Effector memory CD4-positive, alpha-beta T cell (primary cell): ENCODE results near the gene NDUFS8.

ENCODE experiments used
- DNase-seq, 3 donors: peaks; one replicate each; pipeline ENCODE4 v3.0.0-alpha.2; 2020
- H3K27ac ChIP-seq: 2 replicates; pipeline ENCODE4 v1.7.0; 2013; ENCODE audit warnings: mild to moderate bottlenecking, low read length, moderate library complexity; ENCODE audit not compliant: insufficient read depth, poor library complexity, severe bottlenecking
- H3K27me3 ChIP-seq: replicated peaks from 2 replicates; pipeline ENCODE4 v1.7.0; 2013; ENCODE audit warnings: mild to moderate bottlenecking, low read length; ENCODE audit not compliant: insufficient read depth, control insufficient read depth, poor library complexity, severe bottlenecking
- H3K36me3 ChIP-seq: 2 replicates; pipeline ENCODE4 v1.7.0; 2013; ENCODE audit warnings: mild to moderate bottlenecking, low read length, moderate library complexity; ENCODE audit not compliant: control insufficient read depth, insufficient read depth
- H3K4me1 ChIP-seq: 2 replicates; pipeline ENCODE4 v1.7.0; 2013; ENCODE audit warnings: low read length, mild to moderate bottlenecking; ENCODE audit not compliant: control insufficient read depth, insufficient read depth, poor library complexity, severe bottlenecking
- H3K4me3 ChIP-seq: 2 replicates; pipeline ENCODE4 v1.7.0; 2013; ENCODE audit warnings: low read length, low read depth, mild to moderate bottlenecking; ENCODE audit not compliant: insufficient read depth, poor library complexity, severe bottlenecking
- H3K9me3 ChIP-seq: 2 replicates; pipeline ENCODE4 v1.7.0; 2013; ENCODE audit warnings: mild to moderate bottlenecking, low read length, moderate library complexity; ENCODE audit not compliant: control insufficient read depth

Gene NDUFS8

GRCh38 chr11:68036141-68036716 is 5.7 kb downstream of the NDUFS8 start:
- peak overlapping the region; percentile 55 for H3K27ac ChIP-seq
- no peaks in the 10 kb centered on the region for H3K9me3 ChIP-seq
- H3K36me3 ChIP-seq: peaks cover 16% of the 10 kb centered on the region
- no peak overlapping the region for H3K4me3 ChIP-seq
- DNase-seq: no peak
- H3K4me1 ChIP-seq: peaks cover 43% of the 10 kb centered on the region
- H3K27me3 ChIP-seq: no peaks in the 10 kb centered on the region

DNA sequence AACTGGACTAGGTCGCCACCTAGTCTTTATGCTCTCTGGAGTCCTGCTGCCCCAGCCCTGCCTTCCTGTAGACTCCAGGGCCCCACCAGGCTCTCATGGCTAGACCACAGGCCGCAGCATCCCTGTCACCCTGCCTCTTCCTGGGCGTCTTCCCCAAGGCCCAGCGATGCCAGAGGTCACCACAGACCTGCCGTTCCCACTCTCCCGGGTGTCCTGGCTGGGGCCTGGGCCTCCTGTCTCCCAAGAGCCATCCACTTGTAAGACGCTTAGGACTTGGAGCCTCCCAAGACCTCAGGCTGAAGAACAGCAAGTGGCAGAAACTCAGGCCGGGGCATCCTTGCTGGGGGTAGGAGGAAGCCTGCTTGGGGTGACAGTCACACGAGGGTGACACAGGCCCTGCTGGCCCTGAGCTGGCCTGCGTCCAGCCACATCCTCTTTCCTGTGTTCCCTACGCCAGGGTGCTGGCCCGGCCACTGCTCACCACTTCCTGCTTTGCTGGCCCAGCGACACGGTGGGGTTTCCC is 6.3 kb downstream of the NDUFS8 start:
- peaks cover 38% of the 10 kb centered on the region for H3K4me1 ChIP-seq
- no peak for DNase-seq

DNA sequence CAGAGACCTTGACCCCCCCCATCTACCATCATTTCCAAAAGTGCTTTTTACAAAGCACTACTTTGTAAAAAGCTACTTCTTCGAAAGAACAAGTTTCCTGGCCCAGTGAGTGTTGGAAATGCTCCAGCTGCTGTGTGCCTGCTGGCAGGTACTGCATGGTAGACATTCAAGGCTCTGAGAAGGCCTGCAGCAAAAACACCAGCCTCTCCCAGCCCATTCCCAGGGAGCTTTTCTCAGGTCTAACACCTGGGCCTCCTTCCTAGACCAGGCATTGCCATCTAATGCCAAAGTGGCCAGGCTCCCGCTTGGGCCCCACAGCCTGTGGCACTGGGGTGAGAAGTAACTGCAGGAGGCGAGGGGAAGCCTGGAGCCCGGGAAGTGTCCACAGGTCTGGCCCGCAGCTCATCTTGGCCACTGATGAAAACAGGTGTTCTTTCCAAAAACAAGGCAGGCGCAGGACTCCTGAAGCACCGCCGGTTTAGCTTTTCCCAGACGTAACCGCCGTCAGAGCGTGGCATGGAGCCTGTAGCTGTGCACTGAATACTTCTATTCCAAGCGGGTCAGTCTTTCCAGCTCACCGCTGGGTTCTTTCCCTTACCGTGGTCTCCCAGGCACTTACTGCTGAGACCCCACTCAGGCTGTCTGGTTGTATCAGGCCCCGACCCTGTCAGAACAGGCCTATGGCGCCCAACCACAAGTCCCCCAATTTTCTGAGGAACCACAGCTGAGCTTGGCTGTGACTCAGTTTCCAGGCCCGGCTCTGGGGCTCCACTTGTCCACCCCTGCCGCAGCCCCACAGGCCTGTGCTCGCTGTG is 7.1 kb downstream of the NDUFS8 start:
- DNase-seq: no peak
- H3K9me3 ChIP-seq: no peaks in the 10 kb centered on the region
- H3K4me3 ChIP-seq: no peak overlapping the region
- H3K27ac ChIP-seq: peak overlapping the region; percentile 55
- no peaks in the 10 kb centered on the region for H3K27me3 ChIP-seq
- H3K4me1 ChIP-seq: peaks cover 36% of the 10 kb centered on the region
- H3K36me3 ChIP-seq: peaks cover 24% of the 10 kb centered on the region

More for the DNA sequence above, 6.3 kb downstream of the NDUFS8 start:
- H3K9me3 ChIP-seq: no peaks in the 10 kb centered on the region
- H3K27ac ChIP-seq: peak overlapping the region; percentile 55
- no peaks in the 10 kb centered on the region for H3K27me3 ChIP-seq
- peaks cover 21% of the 10 kb centered on the region for H3K36me3 ChIP-seq
- no peak overlapping the region for H3K4me3 ChIP-seq

DNA sequence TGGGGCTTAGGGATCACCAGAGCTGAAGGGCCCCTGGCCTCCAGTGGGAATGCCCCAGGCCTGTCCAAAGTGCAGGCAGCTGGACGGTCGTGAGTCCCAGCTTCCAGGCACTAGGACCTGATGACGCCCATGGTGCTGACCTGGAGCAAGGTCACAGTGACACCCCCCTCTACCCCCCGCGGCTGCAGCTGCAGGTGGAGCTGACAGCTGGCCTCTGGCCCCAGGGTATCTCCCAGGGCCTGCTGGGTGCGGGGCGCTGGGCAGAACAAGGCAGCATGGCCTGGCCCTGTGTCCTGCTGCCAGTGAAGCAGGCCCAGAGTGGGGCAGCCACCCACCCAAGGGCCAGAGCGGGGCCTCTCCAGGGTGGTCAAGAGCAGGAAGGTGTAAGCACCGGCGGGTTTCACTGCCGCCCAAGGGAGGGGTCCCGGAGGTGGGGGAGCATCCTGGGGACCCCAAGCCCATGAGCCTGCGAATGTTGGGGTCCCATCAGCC is 7.8 kb downstream of the NDUFS8 start:
- Histone ChIP-seq H3K9me3 (no peaks in the 10 kb centered on the region), H3K27me3 (no peaks in the 10 kb centered on the region), H3K4me3 (peak overlapping the region; percentile 92), H3K27ac (peak overlapping the region; percentile 84), H3K4me1 (peaks cover 36% of the 10 kb centered on the region), H3K36me3 (peaks cover 23% of the 10 kb centered on the region)
- no peak for DNase-seq

DNA sequence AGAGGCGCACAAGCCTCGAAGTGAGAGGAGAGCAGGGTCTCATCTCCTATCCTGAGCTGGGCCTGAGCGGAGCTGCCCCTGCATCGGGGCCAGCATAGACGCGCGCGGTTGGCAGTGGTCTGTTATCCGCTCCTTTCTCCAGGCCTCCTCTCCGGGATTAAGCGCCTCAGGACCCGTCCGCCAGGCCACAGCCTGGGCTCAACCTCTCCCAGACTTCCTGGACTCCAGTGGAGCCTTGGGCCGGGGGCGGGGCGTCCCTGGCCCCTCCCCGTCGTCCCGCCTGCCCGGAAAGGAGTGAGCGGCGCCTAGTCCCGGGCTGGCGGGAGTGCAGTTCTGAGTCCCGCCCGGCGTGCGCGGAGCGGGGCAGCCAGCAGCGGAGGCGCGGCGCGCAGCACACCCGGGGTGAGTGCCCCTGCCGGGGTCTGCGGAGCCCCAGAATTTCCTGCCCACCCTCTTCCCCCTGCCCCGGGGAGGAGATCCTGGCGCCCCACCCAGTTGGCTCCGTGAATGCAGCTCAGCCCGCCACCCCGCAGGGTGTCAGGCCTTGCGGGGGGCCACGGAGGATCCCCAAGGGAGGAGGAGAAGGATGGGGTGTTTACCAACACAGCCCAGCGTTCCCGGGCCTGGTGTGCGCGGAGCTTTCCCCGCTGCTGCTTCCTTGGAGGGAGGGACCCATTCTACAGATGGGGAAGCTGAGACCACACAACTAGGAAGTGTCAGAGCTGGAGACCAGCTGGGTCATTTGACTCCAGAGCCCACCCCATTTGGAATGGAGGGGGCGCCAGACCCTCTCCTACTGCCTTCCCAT is 8.4 kb downstream of the NDUFS8 start, which contains the start of gene TCIRG1:
Gene TCIRG1 (plus strand): TSS at position 308 of the 808 bp plus-strand sequence. CDS start 2,247 bp downstream, outside the sequence.
- Histone ChIP-seq H3K9me3 (no peaks in the 10 kb centered on the region), H3K27me3 (no peaks in the 10 kb centered on the region), H3K4me3 (peak within 1 kb of the TSS; percentile 92), H3K27ac (peak within 1 kb of the TSS; percentile 84), H3K36me3 (peaks cover 22% of the 10 kb centered on the region), H3K4me1 (peaks cover 36% of the 10 kb centered on the region)
- DNase-seq: peak; percentile 27 to 56 (median 41)

DNA sequence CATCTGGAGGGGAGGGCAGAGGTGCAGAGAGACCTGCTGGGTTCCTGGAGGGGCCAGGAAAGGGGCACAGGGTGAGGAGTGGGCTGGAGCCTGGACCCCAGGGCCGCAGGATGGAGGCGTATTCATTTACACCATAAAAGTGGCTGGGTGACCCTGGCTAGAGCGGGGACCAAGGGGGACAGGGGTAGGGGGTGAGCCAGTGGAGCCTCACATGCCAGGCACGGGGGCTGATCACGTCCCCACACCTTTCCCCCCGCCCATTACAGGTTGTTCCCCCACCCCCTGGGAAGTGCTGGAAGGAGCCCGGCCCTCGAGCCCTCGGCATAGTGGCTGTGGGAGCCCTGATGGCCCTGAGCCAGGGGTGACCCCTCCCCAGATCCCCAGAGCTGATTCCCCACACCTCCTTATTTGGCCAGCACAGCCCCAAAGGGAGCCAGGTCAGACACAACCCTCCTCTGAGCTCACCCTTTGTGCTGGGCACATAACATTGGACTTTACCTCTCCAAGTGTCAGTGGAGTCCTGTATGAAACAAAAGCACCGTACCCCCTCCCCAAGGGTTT is 9.1 kb downstream of the NDUFS8 start:
- Histone ChIP-seq H3K4me3 (peak overlapping the region; percentile 92), H3K36me3 (peaks cover 26% of the 10 kb centered on the region), H3K4me1 (peaks cover 36% of the 10 kb centered on the region), H3K27me3 (no peaks in the 10 kb centered on the region), H3K9me3 (no peaks in the 10 kb centered on the region), H3K27ac (peak overlapping the region; percentile 84)
- no peak for DNase-seq

DNA sequence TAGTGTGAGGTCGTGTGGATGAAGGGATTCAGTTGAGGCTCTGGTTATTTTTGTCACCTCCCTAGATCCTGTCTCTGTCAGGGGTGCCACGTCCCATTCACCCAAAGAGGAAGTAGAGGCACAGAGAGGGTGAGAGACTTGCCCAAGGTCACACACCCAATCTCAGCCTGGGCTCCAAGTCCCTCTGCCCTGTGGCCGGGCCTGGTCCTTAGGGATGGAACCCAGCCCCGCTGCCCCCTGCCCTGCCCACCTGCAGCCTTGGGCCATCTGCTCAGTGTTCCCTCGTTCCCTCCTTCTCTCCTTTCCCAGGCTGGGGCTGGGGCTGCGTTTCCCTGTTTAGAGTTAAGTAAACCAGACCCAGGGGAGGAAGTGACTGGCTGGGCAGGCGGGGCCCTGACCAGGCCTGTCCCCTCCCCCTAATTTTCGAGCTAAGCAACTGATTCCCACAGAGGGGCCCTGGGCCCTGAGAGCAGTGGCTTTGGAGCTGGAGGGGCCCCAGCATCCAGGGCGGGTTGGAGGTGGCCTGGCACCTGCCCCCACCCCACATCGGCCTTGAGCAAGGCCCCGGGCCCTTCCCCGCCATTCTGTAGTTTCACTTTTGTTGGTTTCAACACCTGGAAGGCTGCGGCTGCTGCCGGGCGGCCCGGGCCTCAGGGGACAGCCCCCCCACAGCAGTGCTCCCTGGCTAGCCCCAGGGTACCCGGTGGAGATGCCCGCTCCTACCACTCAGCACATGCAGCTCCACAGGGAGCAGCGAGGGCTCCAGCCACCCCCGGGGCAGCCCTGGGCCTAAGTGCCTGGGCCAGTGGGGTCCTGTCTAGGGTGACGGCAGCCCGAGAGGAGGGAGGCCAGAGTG is 9.8 kb downstream of the NDUFS8 start:
- H3K4me3 ChIP-seq: peak overlapping the region; percentile 92
- DNase-seq: peak in 1 of 3 donors; percentile 14
- H3K27me3 ChIP-seq: no peaks in the 10 kb centered on the region
- H3K9me3 ChIP-seq: no peaks in the 10 kb centered on the region
- H3K27ac ChIP-seq: peak overlapping the region; percentile 84
- peaks cover 36% of the 10 kb centered on the region for H3K4me1 ChIP-seq
- H3K36me3 ChIP-seq: peaks cover 33% of the 10 kb centered on the region

- no peak for DNase-seq
- no peaks in the 10 kb centered on the region for H3K9me3 ChIP-seq
- peaks cover 36% of the 10 kb centered on the region for H3K4me1 ChIP-seq
- H3K4me3 ChIP-seq: peak overlapping the region; percentile 92
- no peaks in the 10 kb centered on the region for H3K27me3 ChIP-seq
- H3K36me3 ChIP-seq: peaks cover 38% of the 10 kb centered on the region
- peak overlapping the region; percentile 84 for H3K27ac ChIP-seq
These were observed 10.6 kb downstream of the NDUFS8 start for GRCh38 chr11:68040957-68041591.
